Measurements from ENCODE around the gene SULT6B1.
A peak's percentile ranks its signal among the peaks of the same experiment; 100 is the strongest.
"Not testable (repeated sequence)": the region's sequence is repeated elsewhere in the genome, so short reads cannot be mapped to it uniquely, and the experiment has no call there.

Gene SULT6B1

DNA sequence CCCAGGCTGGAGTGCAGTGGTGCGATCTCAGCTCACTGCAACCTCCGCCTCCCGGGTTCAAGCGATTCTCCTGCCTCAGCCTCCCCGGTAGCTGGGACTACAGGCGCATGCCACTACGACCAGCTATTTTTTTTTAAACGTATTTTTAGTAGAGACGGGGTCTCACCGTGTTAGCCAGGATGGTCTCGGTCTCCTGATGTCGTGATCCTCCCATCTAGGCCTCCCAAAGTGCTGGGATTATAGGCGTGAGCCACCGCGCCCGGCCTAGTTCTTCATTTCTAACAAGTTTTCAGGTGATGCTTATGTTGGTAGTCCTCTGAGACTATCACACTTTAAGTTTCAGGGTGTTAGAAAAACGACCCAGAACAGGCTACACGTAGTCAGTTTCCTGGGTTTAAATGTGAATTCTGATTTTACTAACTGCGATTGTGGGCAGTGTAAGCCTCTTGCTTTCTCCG is 7.4 kb upstream of the SULT6B1 start:
- DNase-seq: not testable (repeated sequence)

DNA sequence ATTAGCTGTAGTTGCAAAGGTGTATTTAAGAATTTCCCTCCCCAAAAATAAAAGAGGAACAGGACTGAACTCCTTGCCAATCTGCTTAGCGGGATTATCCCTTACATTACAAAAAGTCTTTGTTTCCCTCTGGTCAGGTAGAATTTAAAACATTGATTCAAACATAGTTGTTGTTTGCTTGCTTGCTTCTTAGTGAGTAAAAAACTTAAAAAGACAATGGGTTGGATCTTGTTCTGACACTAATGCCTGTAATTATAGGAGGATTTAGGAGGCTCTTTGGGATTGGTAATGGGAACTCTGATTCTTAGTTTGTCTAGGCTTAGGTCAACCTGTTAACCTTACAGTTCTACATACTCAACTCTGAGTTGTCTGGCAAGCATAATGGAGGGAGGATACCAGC is 4.1 kb upstream of the SULT6B1 start:
- DNase-seq: no peak

DNA sequence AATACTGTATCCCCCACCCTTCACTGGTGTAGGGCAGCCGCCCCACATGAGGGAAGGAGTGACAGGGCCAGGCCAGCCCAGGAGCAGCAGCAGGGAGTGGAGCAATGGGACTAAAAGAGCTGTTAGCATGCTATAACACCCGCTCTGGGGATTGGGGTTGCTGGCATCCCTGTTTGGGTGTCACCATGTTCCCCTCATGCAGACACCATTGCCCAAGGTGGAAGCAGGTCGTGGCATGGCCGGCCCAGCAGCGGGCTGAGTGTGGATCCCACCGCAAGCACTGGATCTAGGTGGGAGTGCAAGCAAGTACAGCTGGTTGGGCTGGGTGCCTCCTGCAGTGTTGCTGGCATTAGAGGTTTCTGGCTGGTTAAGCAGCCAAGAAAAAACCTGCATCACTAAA is 3.3 kb upstream of the SULT6B1 start:
- no peak for DNase-seq

DNA sequence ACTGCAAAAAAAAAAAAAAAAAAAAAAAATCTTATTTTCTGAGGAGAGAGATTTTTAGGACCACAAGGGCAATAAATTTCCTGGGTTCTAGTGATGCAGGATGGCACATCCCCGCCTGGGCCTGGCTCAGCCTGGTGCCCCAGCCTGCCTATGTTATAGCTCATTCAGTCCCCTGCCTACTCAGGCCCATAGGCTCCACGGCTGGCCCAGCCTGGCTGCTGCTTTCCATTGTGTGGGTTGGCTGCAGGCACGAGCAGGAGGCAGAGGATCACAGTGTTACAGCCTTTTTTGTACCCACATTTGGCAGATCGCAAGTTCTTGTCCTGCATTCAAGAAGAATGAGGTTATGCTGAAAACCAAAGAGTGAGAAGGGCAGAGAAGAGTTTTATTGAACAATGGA is 2.8 kb upstream of the SULT6B1 start:
- no peak for DNase-seq

DNA sequence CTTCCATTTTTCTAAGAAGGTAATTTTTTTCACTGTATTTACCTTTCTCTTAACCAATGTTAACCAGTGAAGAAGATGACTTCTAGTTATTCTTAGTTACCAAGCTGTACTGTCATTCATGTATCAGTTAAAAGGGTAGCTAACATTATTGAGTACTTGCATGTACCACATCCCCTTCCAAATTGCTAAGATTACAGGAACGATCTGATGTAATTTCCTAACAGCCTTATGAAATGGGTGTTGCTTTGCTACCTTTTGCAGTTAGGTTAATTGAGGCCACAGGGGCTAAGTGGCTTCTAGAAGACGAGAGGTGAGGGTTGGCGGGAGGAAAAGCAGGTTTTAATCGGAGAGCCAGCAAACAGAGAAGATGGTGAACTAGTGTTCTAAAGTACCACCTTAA is 1.8 kb upstream of the SULT6B1 start:
- DNase-seq: no peak

DNA sequence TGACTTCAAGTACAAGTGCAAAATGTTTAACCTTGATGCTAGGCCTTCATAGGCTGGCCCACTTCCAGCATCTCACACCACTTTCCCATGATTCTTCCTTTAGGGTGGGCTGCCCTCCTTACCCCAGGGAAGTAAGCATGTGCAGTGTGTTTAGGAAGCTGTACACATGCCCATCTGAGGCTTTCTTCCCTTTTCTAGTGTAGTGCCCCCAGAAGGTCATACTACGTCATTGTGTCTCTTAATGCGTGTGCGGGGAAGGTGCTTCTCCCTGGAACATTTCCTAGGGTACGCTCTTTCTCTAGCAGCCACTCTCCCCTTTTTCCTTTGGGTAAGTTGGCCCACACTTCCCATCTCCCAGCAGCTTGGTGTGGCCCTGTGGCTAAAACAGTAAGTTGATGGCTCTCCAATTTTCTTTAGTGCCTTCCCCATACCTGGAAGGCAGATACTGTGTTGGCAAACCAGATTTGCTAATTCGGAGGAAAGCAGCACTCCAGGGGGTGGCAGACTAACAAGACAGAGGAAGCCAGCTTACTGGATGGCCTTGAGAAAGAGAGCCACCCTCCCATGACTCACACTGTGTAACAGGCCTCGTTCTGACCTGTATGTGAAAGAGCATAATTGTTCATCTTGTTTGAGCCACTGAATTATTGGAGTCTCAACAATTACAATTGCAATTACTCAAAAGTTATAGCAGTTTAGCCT is 1.1 kb upstream of the SULT6B1 start:
- peak; percentile 83 for DNase-seq

DNA sequence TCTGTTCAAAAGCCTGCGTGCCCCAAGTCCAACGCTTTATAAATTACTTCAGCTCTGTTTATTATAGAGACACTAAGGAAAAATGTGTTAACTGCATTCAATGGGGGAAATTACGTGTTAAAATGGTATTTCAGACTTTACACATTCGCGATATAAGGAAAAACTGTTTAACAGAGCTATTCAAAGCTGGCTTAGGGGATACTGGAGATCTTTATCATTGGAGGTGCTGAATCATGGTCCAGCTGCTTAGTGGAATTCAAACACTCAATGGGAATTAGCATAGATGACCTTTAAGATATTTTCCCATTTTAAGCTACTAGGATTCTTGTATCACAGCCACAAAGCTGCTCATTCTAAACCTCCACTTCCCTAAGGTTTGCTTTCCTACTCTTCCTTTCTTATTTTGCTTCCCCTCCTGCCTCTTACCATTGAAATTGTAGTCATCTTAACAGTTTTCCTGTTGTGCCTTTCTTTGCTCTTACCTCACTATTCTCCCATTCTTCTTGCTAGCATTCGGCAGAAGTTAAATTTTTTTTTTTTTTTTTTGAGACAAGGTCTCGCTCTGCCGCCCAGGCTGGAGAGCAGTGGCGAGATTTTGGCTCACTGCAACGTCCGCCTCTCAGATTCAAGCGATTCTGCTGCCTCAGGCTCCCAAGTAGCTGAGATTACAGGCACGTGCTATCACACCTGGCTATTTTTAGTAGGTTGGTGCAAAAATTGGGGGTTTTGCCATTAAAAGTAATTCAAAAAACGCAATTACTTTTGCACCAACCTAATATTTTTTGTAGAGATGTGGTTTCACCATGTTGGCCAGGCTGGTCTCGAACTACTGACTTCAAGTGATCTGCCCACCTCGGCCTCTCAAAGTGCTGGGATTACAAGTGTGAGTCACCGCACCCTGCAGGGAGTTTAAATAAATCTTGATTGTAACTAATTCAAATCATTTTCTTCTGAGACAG is 6.5 kb downstream of the SULT6B1 start:
- DNase-seq: peak; percentile 41

DNA sequence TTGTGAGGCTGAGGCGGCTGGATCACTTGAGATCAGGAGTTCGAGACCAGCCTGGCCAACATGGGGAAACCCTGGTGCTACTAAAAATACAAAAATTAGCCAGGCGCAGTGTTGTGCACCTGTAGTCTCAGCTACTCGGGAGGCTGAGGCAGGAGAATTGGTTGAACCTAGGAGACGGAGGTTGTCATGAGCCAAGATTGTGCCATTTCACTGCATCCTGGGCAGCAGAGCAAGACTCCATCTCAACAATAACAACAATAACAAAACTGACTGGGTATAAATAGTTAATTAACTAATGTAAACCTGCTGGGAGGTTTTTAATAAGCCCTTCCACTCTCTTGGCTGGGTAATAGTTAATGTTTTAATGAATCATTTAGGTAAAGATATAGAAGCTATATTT is 7.8 kb downstream of the SULT6B1 start:
- DNase-seq: no peak

DNA sequence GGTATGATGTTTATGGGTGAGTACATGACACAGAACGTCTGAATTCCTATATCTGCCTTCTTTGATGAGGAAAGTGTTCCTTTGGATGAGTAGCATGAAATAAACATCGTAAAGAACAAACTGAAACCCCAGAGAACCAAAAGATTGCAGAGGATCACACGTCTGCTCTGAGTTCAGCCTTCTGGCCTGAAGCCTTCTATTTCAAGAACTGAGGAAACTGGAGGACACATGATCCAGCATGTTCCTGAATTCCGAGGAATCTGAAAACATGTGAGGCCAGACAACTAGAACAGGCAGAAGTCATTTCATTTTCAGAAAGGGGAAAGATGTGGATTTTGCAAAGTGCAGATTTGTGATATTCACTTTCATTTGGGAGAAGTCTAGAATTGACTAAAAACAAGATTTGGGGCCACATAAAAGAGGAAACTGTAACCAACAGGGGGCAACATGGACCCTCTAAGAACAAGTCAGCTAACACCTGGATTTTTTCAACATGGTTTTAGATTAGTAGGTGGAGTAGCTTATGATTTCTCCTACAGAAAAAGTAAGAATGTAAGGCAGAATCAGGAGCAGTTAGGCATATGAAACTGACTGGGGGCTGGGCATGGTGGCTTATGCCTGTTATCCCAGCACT is 8.3 kb downstream of the SULT6B1 start:
- DNase-seq: no peak

DNA sequence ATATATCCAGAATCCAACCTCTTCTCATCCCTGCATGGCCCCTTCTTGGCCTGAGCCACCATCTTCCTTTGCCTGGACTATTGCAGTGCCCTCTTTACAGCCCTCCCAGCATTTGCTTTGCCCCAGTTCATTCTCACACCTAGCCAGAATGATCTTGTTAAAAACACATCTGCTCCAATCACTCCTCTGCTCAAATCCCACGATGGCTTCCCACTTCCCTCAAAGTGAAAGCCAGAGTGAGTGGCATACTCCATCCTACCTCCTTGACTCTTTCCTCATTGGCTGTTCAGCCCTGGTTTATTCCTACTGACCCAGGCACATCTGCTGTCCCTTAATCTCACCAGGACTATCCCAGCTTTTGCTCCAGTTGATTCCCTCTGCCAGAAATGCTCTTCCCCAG is 14.7 kb downstream of the SULT6B1 start:
- DNase-seq: no peak

DNA sequence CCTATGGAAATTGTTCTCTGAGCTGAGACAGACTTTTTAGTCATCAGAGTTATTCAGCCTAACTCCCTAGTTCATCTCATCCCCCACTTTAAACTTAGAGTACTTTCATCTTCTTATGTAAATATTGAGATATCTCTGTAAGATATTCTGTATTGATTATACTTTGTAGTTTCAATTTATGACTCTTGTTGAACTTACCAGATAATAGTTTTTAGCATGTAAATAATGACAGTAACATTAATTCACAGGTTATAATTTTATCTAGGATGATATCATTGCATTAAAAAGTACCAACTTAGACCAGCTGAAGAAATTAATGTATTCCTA is 16.9 kb downstream of the SULT6B1 start:
- DNase-seq: no peak

DNA sequence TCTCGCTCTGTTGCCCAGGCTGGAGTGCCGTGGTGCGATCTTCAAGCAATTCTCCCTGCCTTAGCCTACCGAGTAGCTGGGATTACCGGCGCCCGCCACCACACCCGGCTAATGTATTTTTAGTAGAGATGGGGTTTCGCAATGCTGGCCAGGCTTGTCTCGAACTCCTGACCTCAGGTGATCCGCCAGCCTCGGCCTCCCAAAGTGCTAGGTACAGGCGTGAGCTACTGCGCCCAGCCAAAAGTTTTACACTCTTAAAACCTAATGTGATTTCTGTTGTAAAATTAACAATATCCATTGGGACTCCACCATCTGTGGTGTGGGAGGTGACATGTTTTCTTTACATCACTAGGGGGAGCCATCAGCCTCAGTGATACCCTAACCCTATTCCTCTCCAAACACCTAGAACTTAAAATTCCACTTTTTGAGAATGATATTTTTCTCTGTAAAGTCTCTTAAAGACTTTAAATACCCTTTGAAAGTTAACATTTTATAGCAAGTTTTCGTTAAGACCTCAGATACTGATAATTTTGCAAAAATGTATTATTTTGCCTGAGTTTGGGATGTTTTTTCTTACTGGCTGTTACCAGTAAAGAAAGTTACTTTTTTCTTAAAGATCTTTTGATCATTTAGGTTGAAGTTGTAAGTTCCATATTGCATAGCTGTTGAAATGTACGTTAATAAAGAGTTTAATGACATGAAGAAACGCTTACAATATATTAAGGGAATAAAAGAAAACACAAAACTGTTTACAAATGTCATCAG is 20.1 kb downstream of the SULT6B1 start:
- peak; percentile 31 for DNase-seq

DNA sequence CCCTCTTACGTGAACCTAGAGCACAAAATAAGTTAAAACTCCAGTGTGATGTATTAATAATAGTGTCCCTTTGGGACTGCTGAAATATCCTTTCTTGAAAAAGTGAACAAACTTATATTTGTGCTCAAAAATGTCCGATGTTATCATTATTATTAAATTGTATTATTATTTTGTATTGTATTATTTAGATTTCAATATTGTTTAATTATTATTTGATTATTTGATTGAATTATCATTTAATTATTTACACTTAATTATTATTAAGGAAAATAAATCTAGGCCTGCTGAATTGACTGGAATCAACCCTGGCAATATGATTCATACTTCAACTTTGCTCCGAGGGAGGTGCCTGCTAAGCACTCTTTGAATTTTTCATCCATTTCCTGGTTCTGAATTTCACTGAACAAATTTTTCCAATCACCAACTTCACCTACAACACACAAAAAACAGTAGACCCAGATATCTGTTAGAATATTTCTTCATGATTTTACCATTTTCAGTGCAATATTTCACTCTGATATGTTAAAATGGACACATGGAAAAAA is 20.8 kb downstream of the SULT6B1 start:
- no peak for DNase-seq

DNA sequence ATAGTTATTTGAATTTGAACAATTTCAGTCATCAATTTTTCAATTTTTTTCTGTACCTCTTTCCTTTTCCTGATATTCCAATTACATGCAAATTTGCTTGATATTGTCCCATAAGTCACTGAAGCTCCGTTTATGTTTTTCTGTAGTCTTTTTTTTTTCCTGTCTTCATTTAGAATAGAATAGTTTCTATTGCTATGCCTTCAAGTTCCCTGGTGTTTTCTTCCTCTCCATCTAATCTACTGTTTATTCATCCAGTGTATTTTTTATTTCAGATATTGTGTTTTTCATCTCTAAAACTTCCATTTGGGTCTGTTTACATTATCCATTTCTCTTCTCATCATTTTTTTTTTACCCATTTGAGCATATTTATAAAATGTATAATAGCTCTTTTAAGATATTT is 23.7 kb downstream of the SULT6B1 start:
- no peak for DNase-seq

DNA sequence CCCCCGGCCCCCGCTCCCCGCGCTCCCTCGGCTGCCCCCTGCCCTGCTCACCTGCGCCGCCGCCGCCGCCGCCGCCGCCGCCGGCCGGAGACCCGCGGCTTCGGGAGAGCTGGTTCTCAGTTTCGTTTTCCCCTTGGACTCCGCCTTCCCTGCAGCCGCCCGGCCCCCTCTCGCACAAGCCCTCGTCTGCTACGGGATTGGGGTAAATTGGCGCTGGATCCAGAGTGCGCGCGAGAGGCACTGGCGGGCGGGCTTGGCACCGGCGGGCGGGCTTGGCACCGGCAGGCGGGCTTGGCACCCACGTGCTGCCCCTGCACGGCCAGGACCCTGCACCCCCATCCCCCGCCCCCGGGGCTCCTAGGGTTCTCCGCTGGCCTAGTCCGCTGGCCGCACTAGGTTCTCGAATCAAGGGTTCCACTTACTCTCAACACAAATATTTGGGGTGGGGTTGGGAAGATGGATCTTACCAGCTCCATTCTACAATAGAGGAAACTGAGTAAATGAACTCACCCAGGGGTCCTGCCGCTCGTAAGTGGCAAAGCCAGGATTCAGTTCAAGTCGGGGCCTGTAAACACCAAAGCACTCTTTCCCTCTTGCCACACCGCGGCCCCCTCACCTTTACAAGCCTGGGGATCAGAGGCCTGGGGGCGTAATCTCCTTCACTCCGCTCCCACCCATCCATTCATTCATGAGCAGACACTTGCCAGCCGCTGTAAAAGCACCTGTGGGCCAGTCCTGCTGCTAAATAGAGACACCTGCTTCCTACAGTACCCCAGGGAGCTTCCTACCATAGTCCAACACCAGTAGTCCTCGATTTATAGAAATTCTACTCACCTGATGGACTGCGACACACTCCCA is 31.4 kb downstream of the SULT6B1 start, which contains the start of gene EIF2AK2:
TSS of gene EIF2AK2 (minus strand) at position 124 of the 858 bp plus-strand sequence. CDS start 9,174 bp downstream, outside the sequence.
- DNase-seq: peak; percentile 87

DNA sequence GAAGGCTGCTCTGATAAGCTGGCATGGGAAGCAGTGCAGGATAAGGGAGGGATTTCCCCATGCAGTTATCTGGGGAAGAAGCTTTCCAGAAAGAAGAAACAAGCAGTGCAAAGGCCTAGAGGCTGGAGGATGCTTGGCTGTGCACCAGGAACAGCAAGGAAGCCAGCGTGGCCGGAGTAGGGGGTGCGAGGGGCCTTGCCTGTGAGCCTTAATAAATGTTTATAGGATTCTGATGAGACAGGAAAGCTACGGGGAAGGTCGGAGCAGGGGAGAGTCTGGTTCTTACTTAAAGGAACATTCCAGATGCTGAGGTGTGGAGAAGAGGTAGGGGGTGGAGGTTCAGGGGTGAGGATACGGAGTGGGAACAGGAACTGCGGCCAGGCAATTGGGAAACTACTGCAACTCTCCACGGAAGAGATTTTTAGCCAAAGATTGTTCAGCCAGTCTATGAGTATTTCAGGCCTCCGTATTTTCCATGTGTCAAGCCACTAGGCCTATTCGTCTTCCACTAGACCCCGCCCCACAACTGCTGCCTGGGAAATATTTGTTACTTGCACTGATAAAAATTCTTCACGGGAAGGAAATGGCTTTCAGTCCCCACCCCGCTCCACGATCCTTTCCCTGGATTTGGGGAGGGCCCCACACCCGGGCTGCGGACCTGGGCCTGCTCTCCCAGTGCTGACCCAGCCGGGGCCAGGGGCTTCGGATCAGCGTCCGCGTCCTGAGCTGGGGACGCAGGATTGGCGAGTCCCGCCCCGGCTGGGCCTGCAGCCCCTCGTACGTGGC is 32.2 kb downstream of the SULT6B1 start:
- peak; percentile 64 for DNase-seq

DNA sequence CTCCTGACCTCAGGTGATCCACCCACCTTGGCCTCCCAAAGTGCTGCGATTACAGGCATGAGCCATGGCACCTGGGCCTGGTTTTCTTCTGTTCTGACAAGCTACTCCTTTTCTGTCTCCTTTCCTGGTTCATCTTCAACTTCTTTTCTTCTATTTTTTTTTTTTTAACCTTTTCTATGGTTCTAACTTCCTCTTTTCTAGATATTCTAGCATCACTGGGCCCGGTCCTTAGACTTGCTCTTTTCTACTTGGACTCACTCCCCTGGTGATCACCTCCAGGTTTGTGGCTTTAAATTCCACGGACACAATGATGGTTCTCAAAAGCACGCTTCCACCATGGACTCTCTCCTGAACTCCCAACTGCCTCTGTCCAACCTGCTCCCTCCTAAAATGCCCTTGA is 33.7 kb downstream of the SULT6B1 start:
- DNase-seq: no peak

DNA sequence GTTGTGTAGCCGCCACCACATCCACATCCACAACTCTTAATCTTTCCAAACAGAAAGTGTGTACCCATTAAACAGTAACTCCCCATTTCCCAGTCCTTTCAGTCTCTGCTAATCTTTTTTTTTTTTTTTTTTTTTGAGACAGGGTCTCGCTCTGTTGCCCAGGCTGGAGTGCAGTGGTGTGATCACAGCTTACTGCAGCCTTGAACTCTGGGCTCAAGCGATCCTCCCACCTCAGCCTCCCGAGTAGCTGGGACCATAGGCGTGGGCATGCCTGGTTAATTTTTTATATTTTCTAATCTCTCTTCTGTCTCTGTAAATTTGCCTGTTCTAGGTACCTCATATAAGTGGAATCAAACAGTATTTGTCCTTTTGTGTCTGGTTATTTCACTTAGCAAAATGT is 35.2 kb downstream of the SULT6B1 start:
- no peak for DNase-seq

DNA sequence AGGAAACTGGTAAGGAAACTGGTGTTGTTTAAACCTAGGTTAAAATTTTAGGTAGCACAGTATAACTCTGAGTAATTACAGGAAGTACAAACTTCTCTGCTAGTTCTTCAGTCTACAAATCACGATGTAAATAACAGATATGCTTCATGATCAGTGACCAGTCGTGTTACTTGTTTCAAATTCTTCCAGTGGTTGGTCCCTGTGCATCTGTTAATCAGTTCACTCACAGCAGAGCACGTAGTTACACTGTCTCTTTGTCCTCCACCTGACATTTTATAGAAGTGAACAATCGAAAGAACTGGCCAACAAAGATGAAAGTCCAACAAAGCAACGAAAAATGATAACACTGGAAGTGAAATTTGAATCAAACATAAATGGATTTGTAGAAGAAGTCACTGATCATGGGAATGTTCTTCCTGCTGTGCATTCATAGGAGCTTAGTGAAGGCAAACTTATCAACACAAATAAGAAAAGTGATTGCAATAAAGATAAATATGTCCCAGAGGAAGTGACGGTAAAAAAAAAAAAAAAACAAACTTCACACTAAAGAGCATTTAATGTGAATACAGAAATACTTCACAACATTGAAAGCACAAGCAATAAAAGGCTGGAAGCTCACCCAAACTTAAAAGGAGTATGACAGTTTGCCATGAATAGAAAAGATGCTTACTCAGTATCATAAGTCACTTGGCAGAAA is 38.7 kb downstream of the SULT6B1 start:
- DNase-seq: no peak

DNA sequence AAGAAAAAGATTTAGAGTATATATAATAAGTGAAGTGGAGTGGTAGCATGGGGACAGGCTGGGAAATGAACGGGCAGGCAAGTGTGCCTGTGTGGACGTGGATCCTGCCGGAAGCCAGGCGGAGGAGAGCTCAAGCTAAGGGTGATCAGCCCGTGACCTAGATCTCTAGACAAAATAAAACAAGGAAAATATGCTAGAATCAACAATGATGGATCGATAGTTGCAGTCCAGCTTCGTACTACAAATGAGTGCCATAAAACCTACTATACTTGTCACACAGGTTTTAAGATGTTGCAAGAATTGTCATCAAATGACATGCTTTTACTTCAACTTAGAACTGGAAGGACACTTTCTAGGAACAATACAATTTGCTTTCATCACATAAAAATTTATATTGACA is 40.1 kb downstream of the SULT6B1 start:
- no peak for DNase-seq
